GM12874 (cell line): Measurements from ENCODE around the gene WIPF2.

Experiments
- CTCF ChIP-seq: IDR thresholded peaks from 2 replicates; pipeline ENCODE4 v1.5.1; 2011; ENCODE audit warnings: low read depth, mild to moderate bottlenecking, control low read depth, low read length, moderate library complexity; ENCODE audit not compliant: insufficient read depth

WIPF2 gene

GRCh38 chr17:40224718-40225550 lies 5.8 kb downstream of the WIPF2 start:
- TF ChIP-seq CTCF: no peak

- no peak for TF ChIP-seq CTCF
Measured at GRCh38 chr17:40230670-40231069, 11.6 kb downstream of the WIPF2 start.

- TF ChIP-seq CTCF: no peak
Measured at GRCh38 chr17:40241252-40241834, 22.2 kb downstream of the WIPF2 start.

- no peak for TF ChIP-seq CTCF
Measured at GRCh38 chr17:40242774-40243173, 23.7 kb downstream of the WIPF2 start.

GRCh38 chr17:40243761-40244160 lies 24.7 kb downstream of the WIPF2 start:
- TF ChIP-seq CTCF: no peak

GRCh38 chr17:40244255-40244654 lies 25.2 kb downstream of the WIPF2 start:
- TF ChIP-seq CTCF: no peak

GRCh38 chr17:40247926-40248495 lies 28.9 kb downstream of the WIPF2 start:
- no peak for TF ChIP-seq CTCF
